ENCODE results near the gene GAS2.

Gene GAS2

GRCh38 chr11:22728600-22729389, 62.4 kb downstream of the GAS2 start:
- no peak for DNase-seq

- DNase-seq: no peak
Observed at GRCh38 chr11:22730319-22730718, 63.9 kb downstream of the GAS2 start.

- no peak for DNase-seq
Observed at GRCh38 chr11:22732588-22732987, 66.2 kb downstream of the GAS2 start.

GRCh38 chr11:22733475-22734248, 67.3 kb downstream of the GAS2 start:
- no peak for DNase-seq

- DNase-seq: no peak
Observed at GRCh38 chr11:22734628-22735345, 68.4 kb downstream of the GAS2 start.

GRCh38 chr11:22742157-22742613, 75.8 kb downstream of the GAS2 start:
- DNase-seq: no peak

GRCh38 chr11:22749536-22749935, 83.1 kb downstream of the GAS2 start:
- DNase-seq: peak; percentile 44

GRCh38 chr11:22752908-22753310, 86.5 kb downstream of the GAS2 start:
- DNase-seq: peak; percentile 54

GRCh38 chr11:22753416-22753815, 87.0 kb downstream of the GAS2 start:
- DNase-seq: no peak

GRCh38 chr11:22761066-22761465, 94.7 kb downstream of the GAS2 start:
- no peak for DNase-seq

GRCh38 chr11:22763166-22763565, 96.8 kb downstream of the GAS2 start:
- no peak for DNase-seq

- DNase-seq: no peak
Observed at GRCh38 chr11:22764735-22765134, 98.3 kb downstream of the GAS2 start.

GRCh38 chr11:22768281-22768680, 101.9 kb downstream of the GAS2 start:
- DNase-seq: no peak

GRCh38 chr11:22769081-22769480, 102.7 kb downstream of the GAS2 start:
- DNase-seq: no peak

GRCh38 chr11:22774716-22775115, 108.3 kb downstream of the GAS2 start:
- no peak for DNase-seq

GRCh38 chr11:22775248-22775647, 108.8 kb downstream of the GAS2 start:
- no peak for DNase-seq

GRCh38 chr11:22778642-22779041, 112.2 kb downstream of the GAS2 start:
- DNase-seq: peak; percentile 11

GRCh38 chr11:22779850-22780249, 113.4 kb downstream of the GAS2 start:
- DNase-seq: no peak

GRCh38 chr11:22780952-22781593, 114.7 kb downstream of the GAS2 start:
- no peak for DNase-seq

GRCh38 chr11:22785251-22785650, 118.8 kb downstream of the GAS2 start:
- no peak for DNase-seq

- DNase-seq: no peak
Observed at GRCh38 chr11:22786475-22786874, 120.1 kb downstream of the GAS2 start.

- no peak for DNase-seq
Observed at GRCh38 chr11:22787055-22787454, 120.6 kb downstream of the GAS2 start.

Measured in NCI-H2029 treated with DMSO at 0.1 percent for 48 hours (cell line).